GM18951 (cell line): ENCODE data around the gene HMX3.

Experiments used
- POLR2A ChIP-seq: IDR thresholded peaks from 4 replicates; pipeline ENCODE4 v1.6.1; 2011; ENCODE audit warnings: mild to moderate bottlenecking; ENCODE audit not compliant: insufficient read length, insufficient read depth; ENCODE audit errors: extremely low read depth
- in situ Hi-C: fragments of 300-500 bp; cut with MboI; formaldehyde crosslinking; loops from one replicate; pipeline ENCODE4 v1.12.0; 2022; ENCODE audit warnings: low sequenced_read_pairs, mixed read lengths, inconsistent platforms; ENCODE audit not compliant: unreplicated experiment

Gene HMX3

DNA sequence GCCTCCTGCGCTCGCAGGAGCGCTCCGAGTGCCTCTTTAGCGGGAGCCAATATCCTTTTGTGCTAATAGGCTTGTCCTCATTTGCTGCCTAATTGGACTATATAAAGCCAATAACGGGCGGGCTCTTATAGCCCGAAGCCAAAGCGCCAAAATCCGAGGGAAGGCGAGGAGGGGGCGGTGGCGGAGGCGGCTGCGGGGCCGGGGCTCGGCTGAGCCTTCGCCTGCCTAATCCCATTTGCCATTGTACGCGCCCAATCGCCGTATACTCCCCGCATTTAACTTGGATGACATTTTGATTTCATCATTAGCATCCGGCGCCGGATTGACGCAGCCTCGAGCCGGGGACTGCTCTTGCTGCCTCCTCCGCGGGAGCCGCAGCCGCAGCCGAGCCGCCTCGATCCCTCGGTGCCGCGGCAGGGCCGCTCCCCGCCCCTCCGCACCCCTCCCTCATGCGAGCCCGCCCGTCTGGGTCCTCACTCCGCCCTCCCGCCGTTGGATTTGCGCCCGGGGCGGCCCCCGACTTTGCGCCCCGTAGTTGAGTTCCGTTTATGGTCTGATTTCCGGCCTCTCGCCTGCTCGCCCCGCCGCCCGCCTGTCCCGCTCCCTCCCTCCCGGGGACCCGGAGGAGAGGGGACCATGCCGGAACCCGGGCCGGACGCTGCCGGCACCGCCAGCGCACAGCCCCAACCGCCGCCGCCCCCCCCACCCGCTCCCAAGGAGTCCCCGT is at the start of gene HMX3:
Gene HMX3, plus strand, starts transcription at position 556 of the 727 bp plus-strand sequence. Its CDS starts 81 bp downstream, at position 637.
- in situ Hi-C loops = no loop called here
- no peak for TF ChIP-seq POLR2A

DNA sequence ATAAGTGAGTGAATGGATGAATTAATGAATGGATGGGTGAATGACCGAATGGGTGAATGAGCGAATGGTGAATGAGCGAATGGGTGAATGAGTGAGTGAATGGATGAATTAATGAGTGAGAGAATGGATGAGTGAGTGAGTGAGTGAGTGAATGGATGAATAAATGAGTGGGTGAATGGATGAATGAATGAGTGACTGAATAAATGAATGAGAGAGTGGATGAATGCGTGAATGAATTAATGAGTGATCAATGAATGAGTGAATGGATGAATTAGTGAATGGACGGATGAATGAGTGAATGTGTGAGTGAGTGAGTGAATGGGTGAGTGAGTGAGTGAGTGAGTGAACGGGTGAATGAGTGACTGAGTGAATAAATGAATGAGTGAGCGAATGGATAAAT is 49.5 kb upstream of the HMX3 start:
- in situ Hi-C loops = no loop called here
- TF ChIP-seq POLR2A = no peak

DNA sequence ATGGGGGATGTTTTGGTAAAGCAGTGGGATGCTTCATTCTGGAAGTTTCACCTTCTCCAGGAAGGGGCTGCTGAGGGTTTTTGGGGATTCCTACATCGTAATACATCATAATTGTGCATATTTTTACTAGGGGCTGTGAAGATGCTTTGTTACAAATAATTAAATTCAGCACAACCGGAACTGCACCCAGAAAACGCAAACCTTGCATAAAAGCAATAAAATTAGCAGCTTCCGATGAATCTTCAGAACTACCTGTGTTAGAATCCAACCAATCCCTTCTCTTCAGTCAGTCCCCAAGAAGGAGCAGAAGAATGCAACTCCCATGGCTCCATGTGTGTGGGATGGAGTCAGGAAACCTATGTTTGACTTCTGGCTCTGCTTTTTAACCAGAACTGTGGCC is 48.4 kb upstream of the HMX3 start:
- TF ChIP-seq POLR2A = no peak
- in situ Hi-C loops = no loop called here

DNA sequence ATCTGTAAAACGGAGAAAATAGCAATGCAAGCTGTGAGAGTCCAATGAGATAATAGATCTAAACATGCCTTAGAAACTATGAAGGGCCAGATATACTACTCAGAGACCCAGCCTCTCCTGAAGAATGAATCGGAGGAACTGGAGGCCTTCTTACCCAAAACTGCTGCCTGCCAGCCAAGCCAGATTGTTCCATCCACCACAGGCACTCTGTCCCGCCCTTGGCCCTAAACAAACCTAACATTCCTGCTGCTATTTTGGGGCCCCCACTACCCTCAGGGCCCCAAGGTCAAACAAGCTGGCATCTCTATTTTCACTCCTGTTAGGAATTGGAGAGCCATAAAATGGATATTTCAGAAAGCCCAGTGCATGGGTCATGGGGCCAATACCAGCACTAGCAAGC is 48.0 kb upstream of the HMX3 start:
- in situ Hi-C loops = no loop called here
- no peak for TF ChIP-seq POLR2A

DNA sequence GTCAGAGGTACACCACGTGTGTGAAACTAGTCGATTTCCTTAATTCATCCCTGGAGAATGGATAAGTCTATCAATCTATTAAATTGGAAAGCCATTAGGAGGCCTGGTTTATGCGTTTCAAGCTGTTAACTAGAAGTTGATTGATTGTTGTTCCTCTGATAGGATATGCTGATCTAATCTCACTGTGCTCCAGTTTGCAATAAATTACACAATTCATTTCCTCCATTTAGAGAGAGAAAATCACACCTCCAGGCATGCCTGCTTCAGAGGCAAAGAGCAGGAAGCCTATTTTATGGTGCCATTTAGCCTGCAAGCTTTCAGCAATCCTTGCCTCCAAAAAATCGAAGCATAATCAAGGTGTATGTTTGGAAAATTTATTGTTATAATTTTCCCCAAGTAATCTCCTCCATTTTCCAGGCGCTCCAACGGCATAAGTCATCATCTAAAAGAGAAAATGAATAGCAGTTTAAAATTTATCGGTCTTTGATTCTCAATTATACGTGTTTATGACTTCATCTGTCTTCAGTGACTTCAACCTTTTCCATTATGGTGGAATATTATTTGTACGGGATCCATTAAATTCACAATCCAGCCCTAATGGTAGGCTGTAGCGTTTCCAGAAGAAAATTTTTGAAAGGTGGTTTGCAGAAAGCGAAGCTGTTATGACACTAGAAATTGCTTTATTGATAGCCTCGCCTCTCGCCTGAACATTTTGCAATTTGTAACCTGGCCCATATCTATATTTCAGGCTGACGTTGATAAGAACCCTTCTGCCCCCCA is 42.9 kb upstream of the HMX3 start:
- TF ChIP-seq POLR2A = no peak
- in situ Hi-C loops = no loop called here

DNA sequence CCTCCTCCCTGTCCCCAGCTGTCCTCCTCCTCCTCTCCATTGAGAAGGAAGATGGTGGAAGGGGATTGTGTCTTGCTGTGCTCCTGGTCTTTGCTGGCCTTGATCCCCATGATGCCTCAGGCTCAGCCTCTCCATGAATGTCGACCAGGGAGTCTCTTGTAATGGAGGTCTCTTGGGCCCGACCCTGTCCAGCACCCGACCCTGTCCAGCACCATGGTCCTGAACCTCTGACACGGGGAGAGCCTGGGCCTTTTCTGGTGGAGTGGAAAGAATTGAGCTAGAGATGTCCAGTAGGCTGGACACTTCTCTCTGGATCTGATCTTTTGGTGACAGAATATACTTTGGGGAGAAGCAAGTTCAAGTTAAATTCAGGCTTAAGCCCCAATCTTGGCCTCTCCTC is 42.3 kb upstream of the HMX3 start:
- no peak for TF ChIP-seq POLR2A
- in situ Hi-C loops = no loop called here

DNA sequence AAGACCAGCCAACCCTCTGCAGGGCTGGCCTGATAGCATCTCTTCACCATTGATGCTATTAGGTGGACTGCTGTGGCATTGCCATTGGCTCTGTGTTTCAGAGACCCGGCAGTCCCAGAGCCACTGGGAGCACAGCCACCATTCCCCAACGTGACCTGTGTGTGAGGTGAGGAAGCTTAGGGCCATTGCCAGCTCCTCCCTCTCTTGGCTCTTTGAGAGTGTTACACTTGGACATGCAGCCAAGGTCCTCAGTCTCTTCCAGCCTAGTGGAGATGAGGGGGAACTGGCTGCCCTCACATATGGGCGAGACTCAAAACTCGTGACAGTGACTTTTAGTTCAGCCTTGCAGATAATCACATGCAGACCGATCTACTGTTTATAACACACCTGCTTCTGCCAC is 39.3 kb upstream of the HMX3 start:
- in situ Hi-C loops = no loop called here
- no peak for TF ChIP-seq POLR2A

DNA sequence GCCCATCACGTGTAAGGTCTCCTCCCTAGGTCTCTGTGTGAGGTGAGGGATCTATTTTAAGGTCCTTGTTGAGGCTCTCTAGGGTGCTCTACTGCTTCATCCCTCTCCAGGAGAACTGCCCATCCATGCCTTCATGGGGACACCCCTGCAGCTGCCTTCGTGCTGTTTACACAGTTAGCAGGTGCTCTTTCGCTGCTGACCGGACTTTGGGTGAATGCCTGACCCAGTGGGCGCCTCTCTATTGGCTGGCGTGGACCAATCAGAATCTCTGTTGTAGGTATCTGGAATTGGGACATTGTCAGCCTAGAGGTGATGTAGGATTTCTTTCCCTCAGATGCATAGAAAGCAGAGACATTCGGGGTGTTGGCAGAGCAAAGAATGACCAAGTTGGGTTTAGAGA is 38.7 kb upstream of the HMX3 start:
- in situ Hi-C loops = no loop called here
- TF ChIP-seq POLR2A = no peak

DNA sequence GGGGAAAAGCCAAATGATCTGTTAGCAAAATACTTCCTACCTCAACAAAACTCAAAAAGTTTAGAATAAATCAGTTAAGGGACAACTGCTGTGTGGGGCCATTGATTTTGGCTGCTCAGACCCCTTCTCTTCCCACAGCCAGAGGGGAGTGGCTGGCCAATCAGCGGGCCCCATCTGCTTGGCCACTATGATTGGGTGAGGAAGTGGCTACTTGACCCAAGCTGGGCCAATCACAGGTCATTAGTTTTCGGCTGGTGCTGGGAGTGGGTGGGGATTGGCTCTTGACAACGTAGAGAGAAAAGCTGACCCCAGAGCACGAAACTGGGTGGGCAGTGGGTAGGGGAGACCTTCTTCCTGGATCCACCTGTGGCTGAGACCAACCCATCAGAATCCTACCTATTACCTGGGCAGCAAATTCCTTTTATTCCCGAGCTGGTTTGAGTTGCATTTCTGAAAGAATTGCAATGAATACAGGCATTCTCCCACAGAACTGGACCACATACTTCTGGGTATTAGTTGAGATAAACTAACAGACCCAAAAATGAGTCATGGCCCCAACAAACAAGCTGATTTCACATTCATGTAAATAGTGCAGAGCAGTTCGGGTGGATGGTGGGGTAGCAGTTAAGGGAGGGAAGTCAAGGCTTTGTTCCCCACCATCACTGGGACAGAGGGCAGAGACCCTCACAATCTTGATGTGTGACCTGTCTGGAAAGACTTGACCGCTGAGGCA is 35.6 kb upstream of the HMX3 start:
- in situ Hi-C loops = loop anchor here (25.0 kb wide), 1 partner anchor 862 kb away; no protein-coding TSS in a partner anchor
- TF ChIP-seq POLR2A = no peak

DNA sequence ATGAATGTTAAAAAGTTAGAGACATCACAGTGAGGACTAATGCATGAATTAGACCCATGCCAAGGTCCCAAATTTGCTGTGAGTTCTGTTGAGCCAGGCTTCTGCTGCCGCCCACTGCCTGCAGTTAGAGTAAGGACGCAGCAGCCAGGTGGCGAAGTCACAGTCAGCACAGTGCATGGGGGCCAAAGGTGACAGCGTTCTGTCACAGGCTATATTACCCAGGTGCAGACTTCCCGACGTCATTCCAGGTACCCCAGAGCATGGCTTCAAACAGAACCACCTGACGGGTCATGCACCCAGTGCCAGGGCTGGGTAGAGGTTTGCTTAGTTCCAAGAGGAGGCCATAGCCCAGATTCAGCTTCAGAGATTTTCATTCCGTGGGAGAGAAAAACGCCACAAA is 33.9 kb upstream of the HMX3 start:
- no peak for TF ChIP-seq POLR2A
- in situ Hi-C loops = loop anchor here (25.0 kb wide), 1 partner anchor 860 kb away; no protein-coding TSS in a partner anchor

DNA sequence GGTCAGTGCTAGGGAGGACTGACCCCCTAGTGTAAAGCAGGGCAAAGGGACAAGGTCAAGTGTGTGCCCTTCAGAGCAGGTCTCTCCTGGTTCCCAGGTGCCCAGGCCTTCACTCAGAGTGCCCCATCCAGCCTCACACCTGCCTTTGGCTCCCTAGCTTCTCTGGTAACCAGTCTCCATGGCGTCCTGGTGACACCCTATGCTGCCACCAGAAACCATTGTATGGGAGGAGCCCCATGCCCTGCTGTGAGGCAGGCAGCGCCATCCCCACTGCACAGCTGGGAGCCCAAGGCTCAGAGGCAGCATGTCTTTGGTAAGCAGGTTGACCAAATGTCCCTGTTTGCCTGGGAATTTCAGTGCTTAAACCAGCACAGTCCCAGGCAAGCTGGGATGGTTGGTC is 33.1 kb upstream of the HMX3 start:
- TF ChIP-seq POLR2A = no peak
- in situ Hi-C loops = loop anchor here (25.0 kb wide), 1 partner anchor 860 kb away; no protein-coding TSS in a partner anchor

DNA sequence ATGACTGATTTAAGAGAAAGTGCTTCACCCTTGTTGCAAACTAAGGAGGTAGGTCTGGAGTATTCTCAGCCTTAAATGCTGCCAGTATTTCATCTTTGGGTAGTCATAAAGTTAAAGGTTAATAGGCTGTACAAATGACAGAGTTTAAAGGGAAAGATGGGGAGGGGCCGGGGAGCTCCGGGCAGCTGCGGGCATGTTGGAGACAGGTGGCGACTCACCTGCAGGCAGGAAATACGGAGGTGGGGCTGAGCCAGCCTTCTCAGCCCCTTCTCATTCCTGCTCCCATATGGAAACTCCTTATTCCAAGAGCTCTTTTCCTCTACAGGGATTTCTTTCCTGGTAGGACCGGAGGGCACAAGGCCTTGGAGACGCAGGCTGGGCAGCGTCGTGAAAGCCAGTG is 31.8 kb upstream of the HMX3 start:
- in situ Hi-C loops = loop anchor here (25.0 kb wide), 1 partner anchor 858 kb away; no protein-coding TSS in a partner anchor
- TF ChIP-seq POLR2A = no peak

DNA sequence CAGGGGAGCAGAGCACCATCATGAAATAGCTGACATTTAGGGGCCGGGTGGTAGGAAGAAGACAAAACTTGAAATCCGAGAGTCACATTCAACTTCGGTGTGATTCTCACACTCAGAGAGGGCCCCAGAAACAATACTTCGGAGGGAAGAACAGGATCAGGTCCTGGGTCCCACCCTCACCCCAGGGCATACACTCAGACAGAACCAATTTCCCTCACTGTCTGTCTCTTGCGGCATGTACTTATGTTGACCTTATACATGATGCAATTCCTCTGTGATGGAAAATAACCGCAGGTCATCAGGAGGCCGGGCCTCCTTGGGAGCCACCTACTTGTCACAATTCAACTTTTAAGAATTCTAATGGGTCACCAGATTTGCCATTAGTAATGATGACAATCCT is 26.3 kb upstream of the HMX3 start:
- in situ Hi-C loops = loop anchor here (25.0 kb wide), 1 partner anchor 853 kb away; no protein-coding TSS in a partner anchor
- no peak for TF ChIP-seq POLR2A

DNA sequence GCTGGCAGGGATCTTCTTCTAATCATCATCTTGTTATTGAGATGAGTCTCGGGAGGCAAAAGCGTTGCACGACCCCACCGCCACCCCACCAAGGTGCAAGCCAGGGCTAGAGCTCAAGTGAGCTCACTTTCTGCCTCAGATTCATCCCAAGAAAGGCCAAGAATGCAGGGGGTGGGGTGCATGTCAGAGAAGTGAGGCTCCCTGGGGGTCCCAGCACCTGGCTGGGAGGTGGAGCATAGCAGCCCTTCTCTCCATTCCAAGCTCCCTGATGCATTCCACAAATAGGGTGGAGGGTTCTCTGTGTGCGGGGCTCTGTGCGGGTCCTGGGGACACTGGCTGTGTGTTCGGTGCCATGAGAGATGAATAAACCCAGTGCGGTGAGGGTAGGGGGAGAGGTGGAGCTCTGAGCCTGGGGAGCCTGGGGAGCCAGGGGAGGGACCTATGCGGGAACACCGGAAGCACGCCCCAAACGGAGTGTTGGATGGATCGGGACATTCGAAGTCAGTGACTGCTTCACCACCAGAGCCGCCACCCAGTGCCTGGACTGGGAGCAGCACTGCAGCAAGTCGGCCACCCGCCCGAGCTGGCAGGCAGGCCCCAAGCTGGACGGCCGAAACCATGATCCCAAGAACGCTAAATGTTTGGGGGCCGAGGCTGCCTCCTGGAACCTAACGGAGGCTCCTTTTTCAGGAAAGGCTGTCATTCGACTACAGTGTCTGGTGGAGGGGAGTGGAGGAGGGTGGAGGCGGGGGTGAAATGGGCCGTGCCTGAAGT is 17.9 kb upstream of the HMX3 start:
- in situ Hi-C loops = loop anchor here (25.0 kb wide), 1 partner anchor 844 kb away; no protein-coding TSS in a partner anchor
- TF ChIP-seq POLR2A = no peak
